ENCODE results near the gene SIK3. TPM values are rescaled to one million over a fixed set of nuclear protein-coding genes. Genes with fewer than 3 reads are reported as not detected.

Gene SIK3
- total RNA-seq, 1 experiment from 2014 or later = 31.4 TPM

GRCh38 chr11:116935514-116935913 lies 162.7 kb downstream of the SIK3 start:
- no peak for TF ChIP-seq CTCF (conservative IDR thresholded peaks at IDR 0.05)
- Histone ChIP-seq H2BK5ac (ENCODE audit: insufficient read length, low read length) (no peak overlapping the region), H3K18ac (ENCODE audit: insufficient read length, low read depth, low read length) (no peak overlapping the region), H4K20me1 (ENCODE audit: control insufficient read depth, insufficient read depth, insufficient read length) (no peaks in the 10 kb centered on the region), H3K27me3 (ENCODE audit: insufficient read depth, low read length) (no peaks in the 10 kb centered on the region), H3T11ph (ENCODE audit: low read length) (no peak overlapping the region), H2BK20ac (ENCODE audit: low read depth, low read length, poor library complexity, severe bottlenecking) (no peak overlapping the region), H3K4ac (ENCODE audit: low read depth, low read length) (no peak overlapping the region), H3K27ac (ENCODE audit: insufficient read length, low read depth, low read length) (no peak overlapping the region), H4K5ac (ENCODE audit: insufficient read length, low read depth, low read length) (no peak overlapping the region), H3K79me2 (ENCODE audit: insufficient read depth, low read length) (no peaks in the 10 kb centered on the region), H2BK15ac (ENCODE audit: low read depth, low read length) (no peak overlapping the region), H3K4me2 (ENCODE audit: insufficient read depth, insufficient read length, low read length) (no peak overlapping the region), H3K79me1 (ENCODE audit: insufficient read depth, low read depth, low read length, poor library complexity, severe bottlenecking) (no peaks in the 10 kb centered on the region), H2BK120ac (ENCODE audit: low read depth, low read length, poor library complexity, severe bottlenecking) (no peak overlapping the region), H3K9ac (ENCODE audit: extremely low read depth, insufficient read length, low read length) (no peak overlapping the region), H3K14ac (ENCODE audit: insufficient read depth, low read length) (no peak overlapping the region), H4K91ac (ENCODE audit: insufficient read length, low read depth, low read length) (no peak overlapping the region), H3K56ac (ENCODE audit: insufficient read length, low read depth, low read length) (no peak overlapping the region), H3K23me2 (ENCODE audit: insufficient read length, low read depth, low read length, poor library complexity, severe bottlenecking) (no peaks in the 10 kb centered on the region), H3K4me1 (ENCODE audit: insufficient read depth, low read length) (peaks cover 5% of the 10 kb centered on the region; the same call in 1 of the 2 replicates), H3K23ac (ENCODE audit: insufficient read length, low read depth, low read length) (no peak overlapping the region), H4K8ac (replicated peaks; ENCODE audit: insufficient read length, low read depth, low read length) (no peak overlapping the region), H2BK12ac (ENCODE audit: insufficient read length, low read depth, low read length) (no peak overlapping the region), H2AFZ (ENCODE audit: low read length) (no peak overlapping the region), H2AK5ac (ENCODE audit: insufficient read length, low read length) (no peak overlapping the region), H3K9me3 (ENCODE audit: control insufficient read depth, low read depth, low read length) (no peaks in the 10 kb centered on the region)
- Mint-ChIP-seq H3K4me1 (peaks cover 13 to 14% of the 10 kb centered on the region in 2 experiments), H3K4me3 (no peak overlapping the region), H3K27ac (no peak overlapping the region), H3K27me3 (ENCODE audit: low read depth) (no peaks in the 10 kb centered on the region), H3K36me3 (ENCODE audit: insufficient read depth in 1 of 3, low read depth in 3 of 3) (peaks cover 3 to 10% (median 3%) of the 10 kb centered on the region in 3 experiments; a peak in 5 of 7 replicates), H3K9me3 (no peaks in the 10 kb centered on the region)
- no peak for DNase-seq
- no CpG with 5 or more reads among the region's 1 CpG for WGBS (ENCODE audit: extremely low coverage, insufficient read length, low lambda C conversion rate)
